ENCODE measurements around the gene CNBP.
"Not testable (repeated sequence)": the region's sequence is repeated elsewhere in the genome, so short reads cannot be mapped to it uniquely, and the experiment has no call there.

The CNBP gene

GRCh38 chr3:129176051-129176450, 7.6 kb downstream of the CNBP start:
- POLR2A ChIA-PET: no interaction called here
- H3K9me3 ChIP-seq (ENCODE audit: control extremely low read depth in 1 of 5, control insufficient read depth in 4 of 5, insufficient read depth in 2 of 5, low read depth in 1 of 5, low read length in 4 of 5): no peaks in the 10 kb centered on the region
- H3K27ac ChIP-seq (ENCODE audit: insufficient read depth in 1 of 2, low read depth in 1 of 2, low read length in 2 of 2, poor library complexity in 1 of 2, severe bottlenecking in 2 of 2): peak overlapping the region in 1 of 2 experiments; percentile 55
- CTCF ChIA-PET: interaction anchor here (3.4 kb wide), 1 partner anchor 70 kb away, joined by 12 read pairs; no protein-coding TSS in a partner anchor
- no peak for DNase-seq
- H3K27me3 ChIP-seq (replicated peaks in 2 of 5; ENCODE audit: control insufficient read depth in 4 of 5, insufficient read depth in 5 of 5, low read length in 4 of 5): no peaks in the 10 kb centered on the region
- no peak overlapping the region for H3K4me3 ChIP-seq (ENCODE audit: control insufficient read depth in 1 of 7, extremely low read depth in 1 of 7, insufficient read depth in 4 of 7, low read depth in 2 of 7, low read length in 6 of 7)
- H3K36me3 ChIP-seq (ENCODE audit: control insufficient read depth in 4 of 4, insufficient read depth in 4 of 4, low read length in 3 of 4): peaks cover 21 to 56% (median 31%) of the 10 kb centered on the region in 4 experiments
- peaks cover 5 to 30% (median 11%) of the 10 kb centered on the region in 4 experiments for H3K4me1 ChIP-seq (ENCODE audit: control extremely low read depth in 1 of 4, control insufficient read depth in 4 of 4, insufficient read depth in 4 of 4, low read length in 3 of 4)
- WGBS (ENCODE audit: insufficient coverage): 88% methylated on average over 1 of the region's 1 CpG

GRCh38 chr3:129173725-129174124, 10.0 kb downstream of the CNBP start:
- POLR2A ChIA-PET: no interaction called here
- no peak for DNase-seq
- peaks cover 32 to 62% (median 43%) of the 10 kb centered on the region in 4 experiments for H3K36me3 ChIP-seq (ENCODE audit: control insufficient read depth in 4 of 4, insufficient read depth in 4 of 4, low read length in 3 of 4)
- H3K27ac ChIP-seq (ENCODE audit: insufficient read depth in 1 of 2, low read depth in 1 of 2, low read length in 2 of 2, poor library complexity in 1 of 2, severe bottlenecking in 2 of 2): peak overlapping the region in 1 of 2 experiments; percentile 62
- H3K9me3 ChIP-seq (ENCODE audit: control extremely low read depth in 1 of 5, control insufficient read depth in 4 of 5, insufficient read depth in 2 of 5, low read depth in 1 of 5, low read length in 4 of 5): no peaks in the 10 kb centered on the region
- CTCF ChIA-PET: interaction anchor here (3.4 kb wide), 1 partner anchor 72 kb away, joined by 12 read pairs; no protein-coding TSS in a partner anchor
- 86% methylated on average over 2 of the region's 4 CpGs for WGBS (ENCODE audit: insufficient coverage)
- peaks cover 0 to 15% (median 1%) of the 10 kb centered on the region in 4 experiments for H3K4me1 ChIP-seq (ENCODE audit: control extremely low read depth in 1 of 4, control insufficient read depth in 4 of 4, insufficient read depth in 4 of 4, low read length in 3 of 4)
- H3K27me3 ChIP-seq (replicated peaks in 2 of 5; ENCODE audit: control insufficient read depth in 4 of 5, insufficient read depth in 5 of 5, low read length in 4 of 5): no peaks in the 10 kb centered on the region
- H3K4me3 ChIP-seq (ENCODE audit: control insufficient read depth in 1 of 7, extremely low read depth in 1 of 7, insufficient read depth in 4 of 7, low read depth in 2 of 7, low read length in 6 of 7): no peak overlapping the region

GRCh38 chr3:129173206-129173605, 10.5 kb downstream of the CNBP start:
- no peak for DNase-seq
- no peaks in the 10 kb centered on the region for H3K27me3 ChIP-seq (replicated peaks in 2 of 5; ENCODE audit: control insufficient read depth in 4 of 5, insufficient read depth in 5 of 5, low read length in 4 of 5)
- ChIA-PET CTCF (interaction anchor here (1.8 kb wide), 1 partner anchor 73 kb away, joined by 11 read pairs; no protein-coding TSS in a partner anchor), POLR2A (interaction anchor here (0.6 kb wide), 1 partner anchor 70 kb away, joined by 6 read pairs; no protein-coding TSS in a partner anchor)
- H3K4me1 ChIP-seq (ENCODE audit: control extremely low read depth in 1 of 4, control insufficient read depth in 4 of 4, insufficient read depth in 4 of 4, low read length in 3 of 4): peaks cover 0 to 15% (median 1%) of the 10 kb centered on the region in 4 experiments
- peaks cover 30 to 58% (median 39%) of the 10 kb centered on the region in 4 experiments for H3K36me3 ChIP-seq (ENCODE audit: control insufficient read depth in 4 of 4, insufficient read depth in 4 of 4, low read length in 3 of 4)
- H3K27ac ChIP-seq (ENCODE audit: insufficient read depth in 1 of 2, low read depth in 1 of 2, low read length in 2 of 2, poor library complexity in 1 of 2, severe bottlenecking in 2 of 2): peak overlapping the region in 1 of 2 experiments; percentile 62
- H3K9me3 ChIP-seq (ENCODE audit: control extremely low read depth in 1 of 5, control insufficient read depth in 4 of 5, insufficient read depth in 2 of 5, low read depth in 1 of 5, low read length in 4 of 5): no peaks in the 10 kb centered on the region
- no peak overlapping the region for H3K4me3 ChIP-seq (ENCODE audit: control insufficient read depth in 1 of 7, extremely low read depth in 1 of 7, insufficient read depth in 4 of 7, low read depth in 2 of 7, low read length in 6 of 7)
- no CpG with 5 or more reads among the region's 2 CpGs for WGBS (ENCODE audit: insufficient coverage)

GRCh38 chr3:129166579-129167332, 16.9 kb downstream of the CNBP start:
- Histone ChIP-seq H3K36me3 (ENCODE audit: control insufficient read depth in 4 of 4, insufficient read depth in 4 of 4, low read length in 3 of 4) (peaks cover 27 to 55% (median 43%) of the 10 kb centered on the region in 4 experiments), H3K27me3 (replicated peaks in 2 of 5; ENCODE audit: control insufficient read depth in 4 of 5, insufficient read depth in 5 of 5, low read length in 4 of 5) (no peaks in the 10 kb centered on the region), H3K9me3 (ENCODE audit: control extremely low read depth in 1 of 5, control insufficient read depth in 4 of 5, insufficient read depth in 2 of 5, low read depth in 1 of 5, low read length in 4 of 5) (no peaks in the 10 kb centered on the region), H3K4me3 (ENCODE audit: control insufficient read depth in 1 of 7, extremely low read depth in 1 of 7, insufficient read depth in 4 of 7, low read depth in 2 of 7, low read length in 6 of 7) (no peak overlapping the region), H3K4me1 (ENCODE audit: control extremely low read depth in 1 of 4, control insufficient read depth in 4 of 4, insufficient read depth in 4 of 4, low read length in 3 of 4) (peaks cover 0 to 11% (median 10%) of the 10 kb centered on the region in 4 experiments), H3K27ac (ENCODE audit: insufficient read depth in 1 of 2, low read depth in 1 of 2, low read length in 2 of 2, poor library complexity in 1 of 2, severe bottlenecking in 2 of 2) (no peak overlapping the region)
- 97% methylated on average over 10 of the region's 15 CpGs for WGBS (ENCODE audit: insufficient coverage)
- DNase-seq: no peak
- ChIA-PET POLR2A (no interaction called here), CTCF (interaction anchor here (0.9 to 2.0 kb wide), 4 partner anchors 11 to 155 kb away, joined by 3 to 7 read pairs (median 3); no protein-coding TSS in a partner anchor)

GRCh38 chr3:129165594-129165993, 18.1 kb downstream of the CNBP start:
- DNase-seq; H3K27ac ChIP-seq (ENCODE audit: insufficient read depth in 1 of 2, low read depth in 1 of 2, low read length in 2 of 2, poor library complexity in 1 of 2, severe bottlenecking in 2 of 2); H3K4me3 ChIP-seq (ENCODE audit: control insufficient read depth in 1 of 7, extremely low read depth in 1 of 7, insufficient read depth in 4 of 7, low read depth in 2 of 7, low read length in 6 of 7); H3K27me3 ChIP-seq (replicated peaks in 2 of 5; ENCODE audit: control insufficient read depth in 4 of 5, insufficient read depth in 5 of 5, low read length in 4 of 5); H3K9me3 ChIP-seq (ENCODE audit: control extremely low read depth in 1 of 5, control insufficient read depth in 4 of 5, insufficient read depth in 2 of 5, low read depth in 1 of 5, low read length in 4 of 5): not testable (repeated sequence)
- POLR2A ChIA-PET: interaction anchor here (0.6 kb wide), 1 partner anchor 15 kb away, joined by 4 read pairs; no protein-coding TSS in a partner anchor
- H3K4me1 ChIP-seq (ENCODE audit: control extremely low read depth in 1 of 4, control insufficient read depth in 4 of 4, insufficient read depth in 4 of 4, low read length in 3 of 4): peaks cover 0 to 14% (median 12%) of the 10 kb centered on the region in 4 experiments
- CTCF ChIA-PET: interaction anchor here (0.8 to 1.4 kb wide), 3 partner anchors 14 to 154 kb away, joined by 3 read pairs; no protein-coding TSS in a partner anchor
- WGBS (ENCODE audit: insufficient coverage): 100% methylated on average over 4 of the region's 8 CpGs
- peaks cover 19 to 44% (median 33%) of the 10 kb centered on the region in 4 experiments for H3K36me3 ChIP-seq (ENCODE audit: control insufficient read depth in 4 of 4, insufficient read depth in 4 of 4, low read length in 3 of 4)

GRCh38 chr3:129164500-129164899, 19.2 kb downstream of the CNBP start:
- POLR2A ChIA-PET: no interaction called here
- CTCF ChIA-PET: interaction anchor here (0.6 kb wide), 1 partner anchor 142 kb away, joined by 4 read pairs; no protein-coding TSS in a partner anchor
- H3K36me3 ChIP-seq (ENCODE audit: control insufficient read depth in 4 of 4, insufficient read depth in 4 of 4, low read length in 3 of 4): peaks cover 9 to 33% (median 24%) of the 10 kb centered on the region in 4 experiments
- no peaks in the 10 kb centered on the region for H3K9me3 ChIP-seq (ENCODE audit: control extremely low read depth in 1 of 5, control insufficient read depth in 4 of 5, insufficient read depth in 2 of 5, low read depth in 1 of 5, low read length in 4 of 5)
- H3K27ac ChIP-seq (ENCODE audit: insufficient read depth in 1 of 2, low read depth in 1 of 2, low read length in 2 of 2, poor library complexity in 1 of 2, severe bottlenecking in 2 of 2): no peak overlapping the region
- DNase-seq: peak in 1 of 3 donors; percentile 20
- H3K4me3 ChIP-seq (ENCODE audit: control insufficient read depth in 1 of 7, extremely low read depth in 1 of 7, insufficient read depth in 4 of 7, low read depth in 2 of 7, low read length in 6 of 7): no peak overlapping the region
- WGBS (ENCODE audit: insufficient coverage): 100% methylated on average over 2 of the region's 7 CpGs
- no peaks in the 10 kb centered on the region for H3K27me3 ChIP-seq (replicated peaks in 2 of 5; ENCODE audit: control insufficient read depth in 4 of 5, insufficient read depth in 5 of 5, low read length in 4 of 5)
- peaks cover 6 to 21% (median 20%) of the 10 kb centered on the region in 4 experiments for H3K4me1 ChIP-seq (ENCODE audit: control extremely low read depth in 1 of 4, control insufficient read depth in 4 of 4, insufficient read depth in 4 of 4, low read length in 3 of 4)

Measured in common myeloid progenitor, CD34-positive (primary cell).